Activated effector memory CD4-positive, alpha-beta T cell treated with Interleukin-2 at 50 U/mL for 16 hours (primary cell): Measurements from ENCODE around the gene ODC1.

ENCODE experiments used
- DNase-seq: peaks from one replicate; pipeline ENCODE4 v3.0.0-alpha.2; 2020

ODC1 gene

GRCh38 chr2:10397878-10398277 lies 50.2 kb downstream of the ODC1 start:
- no peak for DNase-seq

GRCh38 chr2:10397297-10397875 lies 50.7 kb downstream of the ODC1 start:
- no peak for DNase-seq

- DNase-seq: no peak
Measured at GRCh38 chr2:10396464-10396863, 51.7 kb downstream of the ODC1 start.

GRCh38 chr2:10395893-10396292 lies 52.2 kb downstream of the ODC1 start:
- DNase-seq: no peak

GRCh38 chr2:10393640-10393982 lies 54.5 kb downstream of the ODC1 start:
- DNase-seq: no peak

- no peak for DNase-seq
Measured at GRCh38 chr2:10392951-10393639, 55.0 kb downstream of the ODC1 start.

- no peak for DNase-seq
Measured at GRCh38 chr2:10392548-10392947, 55.6 kb downstream of the ODC1 start.

- no peak for DNase-seq
Measured at GRCh38 chr2:10392100-10392499, 56.0 kb downstream of the ODC1 start.

- no peak for DNase-seq
Measured at GRCh38 chr2:10390369-10390801, 57.7 kb downstream of the ODC1 start.
